NB4 (cell line): Measurements from ENCODE around the gene MRPL18.

ENCODE experiments used
- POLR2A ChIP-seq: IDR thresholded peaks from 2 replicates; pipeline ENCODE4 v1.6.1; 2011; ENCODE audit warnings: mild to moderate bottlenecking; ENCODE audit not compliant: insufficient read length; ENCODE audit errors: extremely low read depth
- TF ChIP-seq, protein P1 (sequence below): IDR thresholded peaks from one replicate; pipeline ENCODE4 v1.5.1; 2012; ENCODE audit warnings: low read depth, low read length
- TF ChIP-seq, protein P2 (sequence below): IDR thresholded peaks from 2 replicates; pipeline ENCODE4 v1.6.1; 2011; ENCODE audit warnings: low read depth, low read length

DNA sequence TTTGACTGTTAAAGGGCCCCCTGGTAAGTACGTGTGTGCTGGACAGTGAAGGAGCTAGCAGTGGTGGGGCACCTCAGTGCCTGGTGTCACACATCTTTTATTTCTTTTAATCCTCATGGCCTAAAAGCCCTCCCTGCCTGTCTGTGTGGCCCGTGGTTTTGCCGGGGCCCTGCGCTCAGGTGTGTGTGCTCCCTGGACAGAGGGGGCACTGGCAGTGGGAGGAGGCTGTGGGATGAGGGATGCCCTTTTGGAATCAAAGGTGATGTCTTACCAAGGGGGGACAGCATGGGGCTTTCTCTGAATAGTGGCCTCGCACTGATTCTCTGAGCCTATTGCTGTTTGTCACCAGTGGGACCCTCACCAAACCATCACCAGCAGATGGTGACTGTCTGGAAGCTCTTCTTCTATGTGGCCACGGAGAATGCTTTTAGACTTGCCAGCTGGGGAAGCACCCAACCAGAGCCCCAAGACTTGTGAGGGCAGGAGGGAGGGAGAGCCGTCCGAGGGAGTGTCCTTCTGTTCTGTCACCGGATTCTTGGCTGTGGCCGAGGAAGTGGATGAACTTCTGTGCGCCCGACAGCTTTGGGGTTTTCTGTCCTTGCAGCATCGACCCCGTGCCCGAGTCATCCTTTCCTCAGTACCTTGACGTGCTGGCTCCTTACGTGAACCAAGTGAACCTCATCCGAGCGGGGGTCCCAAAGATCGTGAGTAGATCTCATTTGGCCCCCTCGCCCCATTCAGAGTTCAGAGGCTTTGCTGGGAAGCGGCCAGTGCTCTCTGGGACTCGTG lies 27.9 kb downstream of the MRPL18 start:
- no peak for TF ChIP-seq POLR2A
- TF ChIP-seq, protein P1, sequence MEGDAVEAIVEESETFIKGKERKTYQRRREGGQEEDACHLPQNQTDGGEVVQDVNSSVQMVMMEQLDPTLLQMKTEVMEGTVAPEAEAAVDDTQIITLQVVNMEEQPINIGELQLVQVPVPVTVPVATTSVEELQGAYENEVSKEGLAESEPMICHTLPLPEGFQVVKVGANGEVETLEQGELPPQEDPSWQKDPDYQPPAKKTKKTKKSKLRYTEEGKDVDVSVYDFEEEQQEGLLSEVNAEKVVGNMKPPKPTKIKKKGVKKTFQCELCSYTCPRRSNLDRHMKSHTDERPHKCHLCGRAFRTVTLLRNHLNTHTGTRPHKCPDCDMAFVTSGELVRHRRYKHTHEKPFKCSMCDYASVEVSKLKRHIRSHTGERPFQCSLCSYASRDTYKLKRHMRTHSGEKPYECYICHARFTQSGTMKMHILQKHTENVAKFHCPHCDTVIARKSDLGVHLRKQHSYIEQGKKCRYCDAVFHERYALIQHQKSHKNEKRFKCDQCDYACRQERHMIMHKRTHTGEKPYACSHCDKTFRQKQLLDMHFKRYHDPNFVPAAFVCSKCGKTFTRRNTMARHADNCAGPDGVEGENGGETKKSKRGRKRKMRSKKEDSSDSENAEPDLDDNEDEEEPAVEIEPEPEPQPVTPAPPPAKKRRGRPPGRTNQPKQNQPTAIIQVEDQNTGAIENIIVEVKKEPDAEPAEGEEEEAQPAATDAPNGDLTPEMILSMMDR, result no peak
- TF ChIP-seq, protein P2, sequence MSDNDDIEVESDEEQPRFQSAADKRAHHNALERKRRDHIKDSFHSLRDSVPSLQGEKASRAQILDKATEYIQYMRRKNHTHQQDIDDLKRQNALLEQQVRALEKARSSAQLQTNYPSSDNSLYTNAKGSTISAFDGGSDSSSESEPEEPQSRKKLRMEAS, result no peak
